HG03439 (cell line): Measurements from ENCODE around the gene KIF27.
A peak's percentile ranks its signal among the peaks of the same experiment; 100 is the strongest.
"Not testable (repeated sequence)": the region's sequence is repeated elsewhere in the genome, so short reads cannot be mapped to it uniquely, and the experiment has no call there.

Experiments
- ATAC-seq: cut with Tn5 transposase; IDR thresholded peaks from one replicate; pipeline ENCODE4 v1.9.1; 2021; ENCODE audit warnings: mild to moderate bottlenecking, moderate library complexity; ENCODE audit not compliant: unreplicated experiment

The KIF27 gene

GRCh38 chr9:83817356-83818278 lies 103.6 kb downstream of the KIF27 start, which contains the start of gene GKAP1:
Gene GKAP1 (minus strand): TSS chr9:83817769. CDS start chr9:83806517, 11,252 bp downstream.
- ATAC-seq, result peak; percentile 85

- peak; percentile 5 for ATAC-seq
These were observed 104.2 kb downstream of the KIF27 start for GRCh38 chr9:83817011-83817355.

GRCh38 chr9:83815120-83815519 lies 106.1 kb downstream of the KIF27 start:
- not testable (repeated sequence) for ATAC-seq

GRCh38 chr9:83809213-83809612 lies 112.0 kb downstream of the KIF27 start:
- not testable (repeated sequence) for ATAC-seq

GRCh38 chr9:83804454-83804853 lies 116.8 kb downstream of the KIF27 start:
- not testable (repeated sequence) for ATAC-seq

- ATAC-seq, result not testable (repeated sequence)
These were observed 117.3 kb downstream of the KIF27 start for GRCh38 chr9:83803941-83804340.

- ATAC-seq, result no peak
These were observed 120.8 kb downstream of the KIF27 start for GRCh38 chr9:83800236-83801033.

- ATAC-seq, result no peak
These were observed 127.2 kb downstream of the KIF27 start for GRCh38 chr9:83794051-83794450.

- no peak for ATAC-seq
These were observed 128.5 kb downstream of the KIF27 start for GRCh38 chr9:83792746-83793145.
